HG03135 (cell line): ENCODE measurements around the gene TCOF1.

ENCODE experiments used
- ATAC-seq: cut with Tn5 transposase; IDR thresholded peaks from one replicate; pipeline ENCODE4 v1.9.1; 2021; ENCODE audit warnings: mild to moderate bottlenecking, moderate library complexity; ENCODE audit not compliant: unreplicated experiment

The TCOF1 gene

DNA sequence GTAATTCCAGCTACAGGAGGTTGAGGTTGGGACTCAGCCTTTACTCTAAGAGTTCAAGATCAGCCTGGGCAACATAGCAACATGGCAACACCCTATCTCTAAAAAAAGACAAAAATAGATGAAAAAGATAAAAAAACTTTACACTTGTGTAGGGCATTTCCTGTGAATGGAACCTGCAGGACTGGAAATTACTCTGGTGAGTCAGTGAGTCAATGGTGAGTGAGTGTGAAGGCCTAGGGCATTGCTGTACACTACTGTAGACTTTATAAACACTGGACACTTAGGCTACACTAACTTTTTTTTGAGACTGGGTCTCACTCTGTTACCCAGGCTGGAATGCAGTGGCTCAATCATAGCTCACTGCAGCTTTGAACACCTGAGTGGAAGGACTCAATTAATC lies 35.3 kb upstream of the TCOF1 start:
- ATAC-seq, result no peak

DNA sequence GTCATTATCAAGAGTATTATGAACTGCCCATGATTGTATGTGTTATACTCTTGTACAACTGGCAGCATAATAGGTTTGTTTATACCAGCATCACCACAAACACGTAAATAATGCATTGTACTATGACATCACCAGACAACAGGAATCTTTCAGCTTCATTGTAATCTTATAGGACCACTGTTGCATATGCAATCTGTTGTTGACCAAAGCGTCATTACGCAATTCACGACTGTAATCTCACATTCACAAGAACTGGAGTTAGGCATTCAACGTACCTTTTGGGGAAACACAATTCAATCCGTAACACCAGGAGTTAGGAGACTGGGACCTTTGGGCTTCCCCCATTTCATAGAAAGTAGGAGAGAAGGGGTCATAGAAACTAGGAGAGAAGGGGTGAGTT lies 34.4 kb upstream of the TCOF1 start:
- ATAC-seq, result no peak

DNA sequence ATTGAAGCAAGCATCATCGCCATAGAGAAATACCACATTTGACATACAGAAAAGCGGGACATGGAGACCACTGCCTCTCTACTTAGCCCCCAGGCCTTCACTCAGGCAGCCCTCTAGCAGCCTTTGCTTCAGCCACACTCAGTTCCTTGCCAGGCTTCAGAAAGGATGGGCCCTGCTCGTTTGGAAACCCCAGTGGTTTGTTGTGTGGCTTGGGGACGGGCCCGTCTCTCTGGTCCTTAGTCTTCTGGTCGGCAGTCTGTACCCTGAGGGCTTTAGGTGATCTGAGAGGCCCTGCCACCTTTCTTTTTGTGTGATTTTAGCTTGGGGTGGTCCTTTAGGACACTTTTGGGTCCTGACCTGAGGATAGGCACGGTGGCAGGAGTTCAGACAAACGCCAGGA lies 33.7 kb upstream of the TCOF1 start:
- no peak for ATAC-seq

DNA sequence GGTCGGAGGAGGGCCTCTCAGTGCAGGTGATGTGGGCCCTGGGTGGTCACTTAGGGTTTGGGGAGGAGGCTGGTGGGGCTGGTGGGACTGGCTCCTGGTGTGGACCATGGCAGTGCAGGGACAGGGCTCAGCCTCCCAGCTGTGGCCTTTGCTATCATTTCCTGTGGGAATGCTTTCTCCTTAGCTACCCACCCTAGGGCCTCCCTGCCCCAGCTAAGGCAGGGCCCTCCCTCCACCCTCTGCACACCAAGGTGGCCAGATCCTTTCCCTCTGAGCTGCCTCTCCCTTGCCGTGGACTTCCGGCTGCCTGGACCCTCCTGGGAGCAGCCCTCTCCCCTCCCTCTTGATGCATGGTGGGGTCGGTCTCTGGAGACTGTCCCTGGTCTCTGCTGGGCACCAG lies 32.1 kb upstream of the TCOF1 start:
- ATAC-seq, result no peak

DNA sequence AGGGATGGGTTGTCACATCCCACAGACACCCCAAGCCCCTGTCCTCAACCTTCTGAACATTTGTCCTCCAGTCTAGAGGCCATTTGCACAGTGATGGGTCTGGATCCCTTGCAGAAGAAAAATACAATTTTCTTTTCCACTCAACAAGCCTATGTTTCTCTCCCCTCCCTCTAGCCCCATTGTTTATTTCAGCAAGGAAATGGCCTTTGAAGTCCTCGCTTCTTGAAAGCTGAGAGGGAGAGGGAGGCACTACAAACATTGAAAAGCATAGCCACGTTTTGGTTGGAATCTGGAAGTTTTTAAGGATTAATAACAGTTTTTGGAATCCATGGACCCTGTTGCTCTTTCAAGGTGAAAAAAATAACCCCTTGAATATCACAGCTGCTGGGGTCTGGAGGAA lies 30.8 kb upstream of the TCOF1 start:
- ATAC-seq, result no peak

DNA sequence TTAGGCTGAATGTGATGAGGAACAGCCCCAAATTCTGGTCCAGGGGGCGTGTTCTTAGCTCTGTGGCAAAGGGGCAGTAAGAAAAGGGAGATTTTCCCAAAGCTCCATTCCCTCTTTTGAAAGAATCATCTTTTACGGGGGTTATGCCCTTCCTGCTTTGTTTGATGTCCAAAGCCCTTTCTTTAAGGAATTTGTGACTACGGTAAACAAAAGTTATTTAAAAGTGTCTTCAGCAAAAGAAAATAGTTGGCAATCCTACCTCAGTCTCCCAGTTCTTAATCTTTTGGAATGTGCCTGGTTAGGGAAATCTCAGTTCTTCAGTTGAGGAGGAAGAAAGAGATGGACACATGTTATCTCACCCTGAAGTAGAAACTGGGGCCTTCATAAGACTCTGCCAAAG lies 30.4 kb upstream of the TCOF1 start:
- ATAC-seq, result no peak

DNA sequence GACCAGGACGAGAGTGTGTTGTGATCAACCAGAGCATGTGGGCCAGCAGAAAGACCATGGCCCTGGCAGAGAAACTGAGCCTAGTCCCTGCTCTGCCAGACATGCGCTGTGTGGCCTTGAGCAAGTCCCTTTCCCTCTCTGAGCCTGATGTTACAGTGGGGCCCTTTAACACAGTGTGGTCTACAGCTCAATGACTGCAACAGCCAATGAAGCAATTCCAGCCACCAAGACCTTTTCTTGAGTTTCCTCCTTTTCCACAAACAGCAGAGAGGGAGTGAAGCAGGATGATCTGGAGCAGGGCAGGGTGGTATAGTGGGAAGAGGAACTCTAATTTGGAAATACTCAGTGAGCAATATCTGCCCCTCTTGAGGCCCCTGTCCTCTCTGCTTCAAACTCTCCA lies 29.0 kb upstream of the TCOF1 start:
- no peak for ATAC-seq

DNA sequence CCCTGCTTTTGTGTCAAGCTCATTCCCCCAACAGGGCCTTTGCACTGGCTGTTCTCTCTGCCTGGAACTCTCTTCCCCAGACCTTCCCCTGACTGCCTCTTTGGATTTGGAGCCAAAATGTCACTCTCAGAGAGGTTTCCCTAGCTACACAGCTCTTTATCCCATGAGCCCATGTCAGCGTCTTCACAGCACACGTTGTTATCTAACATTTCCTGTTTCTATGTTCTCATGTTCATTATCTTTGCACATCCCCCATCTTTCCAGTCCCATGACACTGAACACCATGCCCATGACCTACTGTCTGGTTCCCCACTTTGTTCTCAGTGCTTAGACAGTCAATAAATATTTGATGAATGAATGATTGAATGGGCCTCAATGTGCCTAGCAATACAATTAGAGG lies 28.5 kb upstream of the TCOF1 start:
- ATAC-seq, result no peak

DNA sequence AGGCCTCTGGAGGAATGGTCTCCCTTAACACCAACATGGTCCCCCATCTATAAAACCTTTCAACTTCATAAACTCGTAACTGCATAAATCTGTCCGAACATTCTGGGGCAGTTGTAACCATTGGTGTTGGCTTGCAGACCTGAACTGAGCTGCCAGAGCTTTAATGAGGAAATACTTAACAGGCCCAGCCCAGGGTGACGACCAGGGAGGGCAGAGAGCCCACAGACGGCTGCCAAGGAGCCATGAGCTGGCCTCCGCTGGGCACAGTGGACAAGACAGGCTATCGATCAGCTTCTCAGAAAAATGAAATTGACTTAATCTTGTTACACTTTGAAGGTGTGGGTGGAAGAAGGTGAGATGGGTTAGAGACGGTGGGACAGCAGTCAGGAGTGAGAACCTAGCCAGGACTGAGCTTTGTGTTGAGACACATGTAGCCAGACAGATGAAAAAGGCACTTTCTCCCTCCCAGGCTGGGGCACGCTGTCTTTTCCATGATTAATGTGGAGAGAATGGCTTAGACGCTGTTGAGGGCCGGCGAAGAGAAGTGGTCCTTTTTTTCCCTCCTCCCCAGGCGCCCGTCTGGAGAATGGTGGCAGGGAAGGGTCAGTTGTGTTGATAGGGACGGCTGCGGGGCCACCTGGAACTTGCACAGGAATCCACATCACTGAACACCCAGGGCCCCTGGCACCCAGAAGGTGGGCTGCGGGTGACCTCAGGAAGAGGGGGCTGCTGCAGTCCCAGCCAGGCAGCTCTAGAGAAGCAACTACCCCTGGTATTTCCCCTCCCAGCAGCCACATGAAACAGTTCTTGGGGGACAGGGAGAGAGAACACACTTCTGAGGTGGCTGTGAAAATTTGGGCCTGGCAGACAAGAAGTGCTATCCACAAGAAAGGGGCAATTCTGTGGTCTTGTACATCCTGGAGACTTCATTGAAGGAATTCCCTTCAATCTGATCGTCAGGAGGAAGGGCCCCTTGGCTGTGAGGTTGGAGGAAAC lies 27.3 kb upstream of the TCOF1 start:
- no peak for ATAC-seq

DNA sequence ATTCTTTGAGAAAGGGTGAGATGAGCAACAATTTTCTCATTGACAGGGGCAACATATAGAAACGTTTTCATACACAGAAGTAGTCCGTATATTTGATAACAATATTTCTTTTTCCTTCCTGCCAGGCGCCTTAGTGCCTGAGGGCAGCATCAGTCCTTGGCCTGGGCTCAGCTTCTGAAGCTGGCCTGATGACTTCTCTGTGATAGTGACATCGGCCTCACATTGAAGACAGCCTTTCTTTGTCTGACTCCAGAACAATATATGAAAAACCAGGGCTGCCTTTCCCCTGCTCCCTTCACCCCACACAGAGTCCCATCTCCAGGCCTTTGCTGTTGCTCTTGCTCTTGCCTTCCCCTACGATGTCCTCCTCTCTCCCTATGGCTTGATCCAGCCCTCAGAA lies 24.1 kb upstream of the TCOF1 start:
- ATAC-seq, result no peak

DNA sequence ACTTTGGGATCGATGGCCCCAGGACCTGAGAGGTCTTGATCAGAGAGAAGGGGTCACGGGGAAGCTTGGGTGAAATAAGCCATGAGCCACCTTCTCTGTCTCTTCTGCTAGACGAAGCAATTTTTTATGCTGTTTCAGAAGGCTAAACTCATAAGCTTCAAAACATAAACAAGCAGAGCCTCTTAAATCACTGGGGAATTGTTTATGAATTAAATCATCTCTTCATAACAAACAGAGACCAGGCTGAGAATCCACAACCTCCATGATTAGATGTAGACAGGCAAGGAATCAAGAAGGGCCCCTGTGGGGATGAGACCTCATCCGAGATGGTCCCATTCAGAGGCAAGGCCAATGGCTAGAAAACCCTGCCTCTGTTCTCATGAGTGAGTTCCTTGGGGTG lies 21.7 kb upstream of the TCOF1 start:
- no peak for ATAC-seq

DNA sequence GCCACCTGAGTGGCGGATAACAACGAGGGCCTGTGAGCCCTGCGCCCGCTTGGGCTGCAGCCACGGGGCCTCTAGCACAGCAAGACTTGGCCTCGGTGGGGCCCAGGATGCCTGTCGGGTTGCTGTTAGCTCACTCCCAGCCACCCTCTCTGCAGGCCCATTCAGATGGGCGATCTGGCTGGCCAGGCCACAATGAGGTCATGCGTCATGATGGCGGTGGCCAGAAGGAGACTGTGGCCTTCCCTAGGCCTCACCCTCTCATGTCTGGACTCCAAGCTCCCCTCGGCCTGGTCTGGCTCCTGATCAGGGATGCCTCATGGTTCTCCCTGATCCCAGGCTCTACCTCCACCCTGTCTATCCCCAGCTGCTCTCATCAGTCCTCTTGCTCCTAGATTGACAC lies 19.0 kb upstream of the TCOF1 start:
- ATAC-seq, result no peak

DNA sequence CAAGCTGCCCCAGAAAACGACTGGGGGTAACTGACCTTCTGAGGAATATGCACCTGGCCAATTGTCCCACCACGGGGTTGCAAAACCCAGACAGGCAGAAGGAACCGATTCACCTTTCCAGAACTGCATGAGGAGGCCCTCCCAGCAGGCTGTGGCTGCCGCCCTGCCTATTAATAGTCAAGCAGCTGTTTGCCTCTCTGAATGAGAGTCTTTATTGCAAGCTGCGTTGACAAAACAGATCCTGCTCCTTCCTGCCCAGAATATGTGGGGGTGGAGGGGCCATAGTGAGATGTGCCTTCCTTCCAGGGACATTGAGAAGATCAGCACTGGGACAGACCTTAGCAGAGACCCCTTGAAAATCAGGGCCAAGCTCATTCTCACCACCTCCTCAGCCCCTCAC lies 18.3 kb upstream of the TCOF1 start:
- no peak for ATAC-seq

DNA sequence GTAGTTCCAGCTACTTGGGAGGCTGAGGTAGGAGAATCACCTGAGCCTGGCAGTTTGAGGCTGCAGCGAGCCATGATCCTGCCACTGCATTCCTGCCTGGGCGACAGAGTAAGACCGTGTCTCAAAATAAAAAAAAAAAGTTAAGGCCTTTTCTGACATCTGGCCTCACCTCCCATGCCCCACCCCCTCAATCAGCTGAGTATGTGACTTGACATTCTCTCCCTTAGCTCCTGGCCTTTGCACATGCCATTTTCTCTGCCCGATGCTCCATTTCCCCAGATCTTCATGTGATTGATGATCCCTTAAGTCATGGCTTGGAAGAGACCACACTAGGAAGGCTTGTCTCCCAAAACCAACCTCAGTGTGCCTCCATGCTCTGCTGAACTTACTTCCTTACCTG lies 17.7 kb upstream of the TCOF1 start:
- ATAC-seq, result no peak

DNA sequence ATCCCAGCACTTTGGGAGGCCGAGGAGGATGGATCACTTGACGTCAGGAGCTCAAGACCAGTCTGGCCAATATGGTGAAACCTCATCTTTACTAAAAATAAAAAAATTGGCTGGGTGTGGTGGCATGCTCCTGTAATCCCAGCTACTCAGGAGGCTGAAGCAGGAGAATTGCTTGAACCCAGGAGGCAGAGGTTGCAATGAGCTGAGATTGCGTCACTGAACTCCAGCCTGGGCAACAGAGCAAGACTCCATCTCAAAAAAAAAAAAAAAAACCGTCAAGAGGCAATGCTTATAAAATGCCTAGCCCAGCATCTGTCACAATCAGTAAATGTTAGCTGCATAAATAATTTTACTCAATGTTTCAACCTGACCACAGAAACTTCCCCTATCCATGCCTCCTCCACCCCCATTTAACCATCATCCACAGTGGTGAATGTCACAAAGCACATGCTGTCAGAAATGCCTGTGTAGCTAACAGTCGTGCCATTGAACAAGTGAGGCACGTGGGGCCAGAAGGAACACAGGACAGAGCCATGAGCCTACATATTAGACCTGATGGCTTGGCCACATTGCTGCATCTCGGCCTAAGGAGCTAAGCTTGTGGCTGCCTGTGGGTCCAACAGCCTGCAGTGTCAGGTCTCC lies 16.8 kb upstream of the TCOF1 start:
- ATAC-seq, result no peak

DNA sequence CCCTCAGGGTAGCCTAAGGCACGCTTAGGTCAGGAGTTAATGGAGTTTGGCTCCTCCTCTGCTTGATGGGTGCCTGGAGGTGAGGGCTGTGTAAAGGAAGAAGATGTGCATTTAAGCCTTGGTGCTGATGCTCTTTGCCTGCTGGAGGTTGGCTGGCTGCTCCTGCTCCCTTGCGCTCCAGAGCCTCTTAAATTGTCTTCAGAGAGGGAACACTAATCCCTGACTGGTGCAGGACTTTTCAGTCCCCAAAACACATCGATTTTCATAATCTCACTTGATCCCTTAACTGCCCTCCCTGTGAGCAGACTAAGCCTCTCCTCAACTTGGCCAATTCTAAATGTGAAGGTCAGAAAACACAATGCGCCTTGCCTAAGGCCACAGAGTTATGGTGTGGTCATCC lies 16.2 kb upstream of the TCOF1 start:
- ATAC-seq, result no peak

DNA sequence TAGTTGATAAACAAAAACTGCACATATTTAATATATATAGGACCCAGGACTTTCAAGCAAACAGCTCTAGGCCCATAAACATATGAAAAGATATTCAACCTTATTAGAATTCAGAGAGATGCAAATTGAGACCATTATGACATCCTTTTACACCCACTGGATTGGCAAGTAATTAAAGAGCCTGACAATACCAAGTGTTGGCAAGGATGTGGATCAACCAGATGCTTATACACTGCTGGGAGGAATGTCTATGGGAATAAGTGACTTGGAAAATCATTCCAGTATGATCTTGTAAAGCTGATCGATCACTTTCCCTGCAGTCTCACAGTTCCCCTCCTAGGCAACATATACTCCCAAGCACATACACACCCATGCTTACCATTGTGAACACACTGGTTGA lies 15.5 kb upstream of the TCOF1 start:
- ATAC-seq, result no peak

DNA sequence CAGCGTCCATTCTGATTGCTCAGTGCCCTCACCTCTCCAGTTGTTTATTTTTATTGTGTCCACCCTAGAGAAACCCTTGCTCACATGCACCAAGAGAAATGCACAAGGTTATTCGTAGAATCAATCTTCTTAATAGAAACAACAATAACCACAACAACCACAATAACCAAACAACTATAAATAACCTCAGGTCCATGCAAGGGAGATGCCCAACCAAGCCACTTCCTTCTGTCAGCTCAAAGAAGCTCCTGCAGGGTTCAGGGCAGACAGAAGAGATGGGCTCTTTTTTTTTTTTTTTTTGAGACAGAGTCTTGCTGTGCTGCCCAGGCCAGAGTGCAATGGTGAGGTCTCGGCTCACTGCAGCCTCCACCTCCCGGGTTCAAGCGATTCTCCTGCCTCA lies 14.9 kb upstream of the TCOF1 start:
- ATAC-seq, result no peak

DNA sequence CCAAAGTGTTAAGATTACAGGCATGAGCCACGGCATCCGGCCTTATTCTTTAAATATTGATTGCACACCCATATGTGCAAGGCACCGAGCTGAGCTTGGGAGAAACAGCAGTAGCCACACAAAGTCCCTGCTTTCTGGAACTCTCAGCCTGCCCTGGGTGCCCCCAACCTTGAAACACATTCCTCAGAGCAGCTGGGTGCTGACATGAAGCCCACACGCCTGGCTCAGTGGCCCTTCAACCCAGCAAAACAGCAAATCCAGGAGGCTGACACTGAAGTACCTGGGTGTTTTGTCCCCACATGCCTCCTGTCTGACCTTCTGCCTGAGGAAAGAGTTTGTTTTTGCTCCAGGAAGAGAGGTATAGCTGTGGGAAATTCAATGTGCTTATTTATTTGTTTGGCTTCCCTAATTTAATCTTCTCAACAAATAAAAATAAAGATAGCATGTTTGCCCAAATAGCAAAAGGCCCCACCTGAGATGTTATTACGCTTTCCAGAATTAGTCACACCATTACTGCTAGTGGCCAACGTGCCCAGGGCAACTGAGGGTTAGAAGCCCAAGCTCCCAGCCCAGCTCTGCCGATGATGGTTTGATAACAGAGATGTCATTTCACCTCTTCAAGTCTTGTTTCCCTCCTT lies 13.4 kb upstream of the TCOF1 start:
- ATAC-seq, result no peak

DNA sequence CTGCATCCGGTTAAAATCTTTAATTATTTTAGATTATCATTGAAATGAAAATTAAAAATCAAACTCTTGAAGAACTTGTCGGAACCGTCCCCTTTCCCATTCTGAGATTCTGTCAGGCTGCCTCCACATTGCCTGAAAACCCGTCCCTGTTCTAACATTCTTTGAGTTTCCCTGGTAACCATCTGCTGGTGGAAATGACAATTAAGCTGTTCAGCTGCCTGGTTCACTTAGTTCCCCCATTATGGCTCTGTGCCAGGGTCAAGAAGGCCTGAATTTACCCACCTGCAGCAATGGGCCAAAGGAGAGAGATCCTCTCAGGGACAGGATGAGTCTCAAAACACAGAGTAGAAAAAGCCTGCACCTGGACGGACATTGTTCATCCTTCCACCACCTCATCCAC lies 11.8 kb upstream of the TCOF1 start:
- ATAC-seq, result no peak

DNA sequence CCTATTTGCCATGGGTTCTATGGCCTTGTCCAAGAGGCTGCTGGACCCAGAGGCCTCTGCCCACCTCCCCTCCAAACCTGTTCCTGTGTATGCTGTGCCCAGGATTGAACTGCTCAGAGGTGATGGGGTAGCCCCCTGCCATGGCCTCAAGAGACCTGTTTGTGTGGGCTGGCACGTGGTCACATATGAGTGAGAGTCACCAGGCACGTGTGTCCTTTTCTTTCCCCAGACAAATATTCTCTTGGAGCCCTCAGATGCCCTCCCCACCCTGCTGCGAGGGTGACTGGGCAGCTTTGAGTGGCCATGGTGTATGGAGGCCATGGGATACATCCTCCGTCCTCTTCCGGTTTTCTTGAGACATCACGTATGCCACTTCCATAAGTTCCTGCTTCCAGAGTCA lies 10.9 kb upstream of the TCOF1 start:
- ATAC-seq, result no peak

DNA sequence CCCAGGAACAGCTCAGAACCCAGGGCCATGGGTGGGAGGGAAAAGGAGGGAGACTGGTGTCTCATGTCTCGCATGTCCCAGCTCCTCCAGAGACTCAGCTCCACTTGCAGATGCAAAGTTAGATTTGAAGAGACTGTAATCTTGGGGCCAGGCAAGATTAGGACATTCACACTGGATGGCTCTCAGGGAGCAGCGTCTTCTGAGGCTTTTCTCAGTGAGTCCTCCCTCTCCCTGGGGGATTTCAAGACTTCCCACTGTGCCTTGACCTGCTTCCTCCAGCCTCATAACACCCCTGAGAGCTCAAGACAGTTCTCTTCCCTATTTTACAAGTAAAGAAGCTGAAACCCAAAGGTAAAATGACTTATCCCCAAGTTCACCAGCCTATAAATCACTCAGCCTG lies 10.5 kb upstream of the TCOF1 start:
- no peak for ATAC-seq
